Nephron progenitor cell (in vitro differentiated cells): ENCODE results near the gene MYO7B.
"Not testable (repeated sequence)": the region's sequence is repeated elsewhere in the genome, so short reads cannot be mapped to it uniquely, and the experiment has no call there.

Experiments
- DNase-seq: peaks from one replicate; pipeline ENCODE4 v3.0.0; 2021
- H3K27ac Mint-ChIP-seq: 2 replicates; pipeline ENCODE4 v1.8.0; 2021; ENCODE audit warnings: mild to moderate bottlenecking, moderate library complexity, mixed read lengths
- H3K27me3 Mint-ChIP-seq: 2 replicates; pipeline ENCODE4 v1.8.0; 2021; ENCODE audit warnings: mild to moderate bottlenecking, low read depth, mixed read lengths; ENCODE audit not compliant: poor library complexity
- H3K36me3 Mint-ChIP-seq: 2 replicates; pipeline ENCODE4 v1.8.0; 2021; ENCODE audit warnings: low read depth, mixed read lengths
- H3K4me1 Mint-ChIP-seq: 2 replicates; pipeline ENCODE4 v1.8.0; 2021; ENCODE audit warnings: mixed read lengths
- H3K4me3 Mint-ChIP-seq: 2 replicates; pipeline ENCODE4 v1.8.0; 2021; ENCODE audit warnings: mild to moderate bottlenecking, moderate library complexity, mixed read lengths
- H3K9me3 Mint-ChIP-seq: 2 replicates; pipeline ENCODE4 v1.8.0; 2021; ENCODE audit warnings: mild to moderate bottlenecking, moderate library complexity, mixed read lengths
- CTCF ChIP-seq: fragments of 200-600 bp; sonication (generic); IDR thresholded peaks from 2 replicates; pipeline ENCODE4 v1.5.0; 2021; ENCODE audit warnings: antibody characterized with exemption

MYO7B gene

GRCh38 chr2:127537644-127538043 lies 2.2 kb downstream of the MYO7B start:
- H3K36me3 Mint-ChIP-seq: no peaks in the 10 kb centered on the region
- no peak overlapping the region for H3K4me3 Mint-ChIP-seq

GRCh38 chr2:127541809-127542208 lies 6.3 kb downstream of the MYO7B start:
- peaks cover 20% of the 10 kb centered on the region for H3K4me1 Mint-ChIP-seq
- DNase-seq: no peak
- no peak for TF ChIP-seq CTCF
- H3K4me3 Mint-ChIP-seq: no peak overlapping the region
- H3K36me3 Mint-ChIP-seq: no peaks in the 10 kb centered on the region
- H3K27ac Mint-ChIP-seq: no peak overlapping the region
- peaks cover 49% of the 10 kb centered on the region for H3K27me3 Mint-ChIP-seq
- H3K9me3 Mint-ChIP-seq: no peaks in the 10 kb centered on the region

More at GRCh38 chr2:127537644-127538043, 2.2 kb downstream of the MYO7B start:
- DNase-seq: no peak
- TF ChIP-seq CTCF: no peak
- Mint-ChIP-seq H3K4me1 (peaks cover 27% of the 10 kb centered on the region), H3K9me3 (no peaks in the 10 kb centered on the region), H3K27me3 (peaks cover 57% of the 10 kb centered on the region), H3K27ac (no peak overlapping the region)

GRCh38 chr2:127542231-127542630 lies 6.7 kb downstream of the MYO7B start:
- no peak overlapping the region for H3K27ac Mint-ChIP-seq
- no peak for TF ChIP-seq CTCF
- no peaks in the 10 kb centered on the region for H3K9me3 Mint-ChIP-seq
- H3K4me1 Mint-ChIP-seq: peaks cover 16% of the 10 kb centered on the region
- H3K4me3 Mint-ChIP-seq: no peak overlapping the region
- DNase-seq: no peak
- no peaks in the 10 kb centered on the region for H3K36me3 Mint-ChIP-seq
- peaks cover 50% of the 10 kb centered on the region for H3K27me3 Mint-ChIP-seq

- DNase-seq, H3K36me3 Mint-ChIP-seq, H3K9me3 Mint-ChIP-seq, H3K4me3 Mint-ChIP-seq: not testable (repeated sequence)
- peaks cover 16% of the 10 kb centered on the region for H3K4me1 Mint-ChIP-seq
- H3K27ac Mint-ChIP-seq: peak overlapping the region; percentile 83
- peaks cover 50% of the 10 kb centered on the region for H3K27me3 Mint-ChIP-seq
Observed at GRCh38 chr2:127543013-127543501, 7.6 kb downstream of the MYO7B start.

GRCh38 chr2:127545189-127545588 lies 9.7 kb downstream of the MYO7B start:
- DNase-seq: no peak
- Mint-ChIP-seq H3K4me3 (no peak overlapping the region), H3K4me1 (peaks cover 16% of the 10 kb centered on the region), H3K9me3 (no peaks in the 10 kb centered on the region), H3K36me3 (no peaks in the 10 kb centered on the region), H3K27me3 (peaks cover 52% of the 10 kb centered on the region), H3K27ac (no peak overlapping the region)
- TF ChIP-seq CTCF: no peak

- H3K27ac Mint-ChIP-seq: no peak overlapping the region
- H3K9me3 Mint-ChIP-seq: no peaks in the 10 kb centered on the region
- TF ChIP-seq CTCF: no peak
- DNase-seq: no peak
- peaks cover 50% of the 10 kb centered on the region for H3K27me3 Mint-ChIP-seq
- no peak overlapping the region for H3K4me3 Mint-ChIP-seq
- H3K36me3 Mint-ChIP-seq: no peaks in the 10 kb centered on the region
- peaks cover 16% of the 10 kb centered on the region for H3K4me1 Mint-ChIP-seq
Observed at GRCh38 chr2:127545796-127546195, 10.3 kb downstream of the MYO7B start.
